ENCODE measurements around the gene ANKRD34A.

ANKRD34A gene

GRCh38 chr1:145955436-145955835 is 8.9 kb downstream of the ANKRD34A start:
- H3K4me3 ChIP-seq, result peak overlapping the region; percentile 93
- no peak for DNase-seq (ENCODE audit: low spot score)
- no peak for TF ChIP-seq CTCF (IDR thresholded peaks at IDR 0.05)
- H3K27ac ChIP-seq, result peak overlapping the region; percentile 95 to 99

- no peak overlapping the region for H3K4me3 ChIP-seq
- no peak for DNase-seq (ENCODE audit: low spot score)
- TF ChIP-seq CTCF (IDR thresholded peaks at IDR 0.05), result no peak
- no peak overlapping the region for H3K27ac ChIP-seq
Measured at GRCh38 chr1:145953861-145954260, 10.5 kb downstream of the ANKRD34A start.

- H3K27ac ChIP-seq, result no peak overlapping the region
- H3K4me3 ChIP-seq, result no peak overlapping the region
- DNase-seq (ENCODE audit: low spot score), result no peak
- no peak for TF ChIP-seq CTCF (IDR thresholded peaks at IDR 0.05)
Measured at GRCh38 chr1:145952903-145953302, 11.5 kb downstream of the ANKRD34A start.

GRCh38 chr1:145951526-145951925 is 12.8 kb downstream of the ANKRD34A start:
- DNase-seq (ENCODE audit: low spot score), result no peak
- no peak overlapping the region for H3K4me3 ChIP-seq
- no peak overlapping the region for H3K27ac ChIP-seq
- no peak for TF ChIP-seq CTCF (IDR thresholded peaks at IDR 0.05)

GRCh38 chr1:145949219-145949618 is 15.2 kb downstream of the ANKRD34A start:
- H3K27ac ChIP-seq, result no peak overlapping the region
- H3K4me3 ChIP-seq, result no peak overlapping the region
- no peak for TF ChIP-seq CTCF (IDR thresholded peaks at IDR 0.05)
- DNase-seq (ENCODE audit: low spot score), result no peak

GRCh38 chr1:145947551-145947950 is 16.8 kb downstream of the ANKRD34A start:
- no peak for TF ChIP-seq CTCF (IDR thresholded peaks at IDR 0.05)
- H3K27ac ChIP-seq, result no peak overlapping the region
- no peak for DNase-seq (ENCODE audit: low spot score)
- H3K4me3 ChIP-seq, result no peak overlapping the region

GRCh38 chr1:145946477-145946986 is 17.8 kb downstream of the ANKRD34A start:
- TF ChIP-seq CTCF (IDR thresholded peaks at IDR 0.05), result no peak
- no peak overlapping the region for H3K4me3 ChIP-seq
- H3K27ac ChIP-seq, result no peak overlapping the region
- DNase-seq (ENCODE audit: low spot score), result no peak

Data from coronary artery (tissue), 2 donors.